Suppressor macrophage treated with lipopolysaccharide for 1 hour (primary cell): Measurements from ENCODE around the gene FOXL3.
A peak's percentile ranks its signal among the peaks of the same experiment; 100 is the strongest.

Experiments used
- DNase-seq, 3 donors: peaks; one replicate each; pipeline ENCODE4 v3.0.0-alpha.2; 2020 to 2022

FOXL3 gene

GRCh38 chr7:269721-270120 is 20.2 kb upstream of the FOXL3 start:
- no peak for DNase-seq

- no peak for DNase-seq
These were observed 19.5 kb upstream of the FOXL3 start for GRCh38 chr7:270351-270983.

- DNase-seq, result no peak
These were observed 18.5 kb upstream of the FOXL3 start for GRCh38 chr7:271266-272107.

GRCh38 chr7:272108-272615 is 17.8 kb upstream of the FOXL3 start:
- DNase-seq, result no peak

GRCh38 chr7:272631-273030 is 17.3 kb upstream of the FOXL3 start:
- no peak for DNase-seq

- no peak for DNase-seq
These were observed 16.6 kb upstream of the FOXL3 start for GRCh38 chr7:273327-273726.

- DNase-seq, result peak in 1 of 3 donors; percentile 16
These were observed 15.7 kb upstream of the FOXL3 start for GRCh38 chr7:274266-274665.

GRCh38 chr7:276230-276835 is 13.6 kb upstream of the FOXL3 start:
- DNase-seq, result no peak

- no peak for DNase-seq
These were observed 12.7 kb upstream of the FOXL3 start for GRCh38 chr7:277228-277627.

- no peak for DNase-seq
These were observed 11.9 kb upstream of the FOXL3 start for GRCh38 chr7:278081-278480.

- no peak for DNase-seq
These were observed 10.1 kb upstream of the FOXL3 start for GRCh38 chr7:279821-280220.

GRCh38 chr7:280461-280860 is 9.5 kb upstream of the FOXL3 start:
- no peak for DNase-seq

- DNase-seq, result no peak
These were observed 8.3 kb upstream of the FOXL3 start for GRCh38 chr7:281637-282036.

- no peak for DNase-seq
These were observed 7.3 kb upstream of the FOXL3 start for GRCh38 chr7:282621-283020.

GRCh38 chr7:284762-285722 is 4.9 kb upstream of the FOXL3 start:
- no peak for DNase-seq

- DNase-seq, result no peak
These were observed 4.2 kb upstream of the FOXL3 start for GRCh38 chr7:285731-286130.

- DNase-seq, result no peak
These were observed 3.7 kb upstream of the FOXL3 start for GRCh38 chr7:286266-286665.

GRCh38 chr7:288671-289101 is 1.3 kb upstream of the FOXL3 start:
- DNase-seq, result no peak

GRCh38 chr7:289209-289755 is 688 bp upstream of the FOXL3 start:
- no peak for DNase-seq

GRCh38 chr7:290554-291372 is 793 bp downstream of the FOXL3 start:
- DNase-seq, result no peak

- DNase-seq, result no peak
These were observed 1.6 kb downstream of the FOXL3 start for GRCh38 chr7:291373-292092.
